Cardiac fibroblast (primary cell): ENCODE measurements around the gene PRRG1.
"Not testable (repeated sequence)": the region's sequence is repeated elsewhere in the genome, so short reads cannot be mapped to it uniquely, and the experiment has no call there.

Source experiments
- DNase-seq, 2 donors: peaks; one replicate each; pipeline versions ENCODE4 v3.0.0 to v3.0.0-alpha.2; 2010; ENCODE audit warnings: low read depth in 2 of 2
- H3K4me3 ChIP-seq, 2 donors: replicated peaks in 1 of 2; 1 replicate in 1 of 2; 2 replicates in 1 of 2; pipeline ENCODE4 v1.5.1; 2011; ENCODE audit warnings: low read depth in 2 of 2, low read length in 2 of 2, mild to moderate bottlenecking in 2 of 2, moderate library complexity in 1 of 2
- CTCF ChIP-seq: IDR thresholded peaks from one replicate; pipeline ENCODE4 v1.5.1; 2011; ENCODE audit warnings: low read depth, mild to moderate bottlenecking, low read length, inconsistent platforms

The PRRG1 gene

DNA sequence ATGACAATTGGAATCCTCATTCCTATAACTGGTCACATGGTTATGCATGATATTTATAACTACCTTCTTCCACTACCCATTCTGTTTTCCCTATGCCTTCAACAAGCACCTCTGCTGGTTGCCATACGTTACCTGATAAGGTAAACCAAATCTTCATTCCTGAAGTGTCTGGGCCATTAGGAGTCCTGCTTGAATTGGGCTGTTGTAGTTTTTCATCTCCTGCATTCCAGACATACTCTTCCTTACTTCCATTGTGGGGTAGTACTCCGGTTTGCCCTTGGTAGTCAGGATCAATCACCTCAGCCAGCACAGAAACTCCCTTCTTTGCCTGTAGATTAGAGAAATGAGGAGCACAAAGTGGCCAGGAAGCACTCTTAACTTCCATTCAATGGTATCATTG, 113.2 kb downstream of the PRRG1 start:
- H3K4me3 ChIP-seq: no peak overlapping the region
- TF ChIP-seq CTCF: no peak
- no peak for DNase-seq

DNA sequence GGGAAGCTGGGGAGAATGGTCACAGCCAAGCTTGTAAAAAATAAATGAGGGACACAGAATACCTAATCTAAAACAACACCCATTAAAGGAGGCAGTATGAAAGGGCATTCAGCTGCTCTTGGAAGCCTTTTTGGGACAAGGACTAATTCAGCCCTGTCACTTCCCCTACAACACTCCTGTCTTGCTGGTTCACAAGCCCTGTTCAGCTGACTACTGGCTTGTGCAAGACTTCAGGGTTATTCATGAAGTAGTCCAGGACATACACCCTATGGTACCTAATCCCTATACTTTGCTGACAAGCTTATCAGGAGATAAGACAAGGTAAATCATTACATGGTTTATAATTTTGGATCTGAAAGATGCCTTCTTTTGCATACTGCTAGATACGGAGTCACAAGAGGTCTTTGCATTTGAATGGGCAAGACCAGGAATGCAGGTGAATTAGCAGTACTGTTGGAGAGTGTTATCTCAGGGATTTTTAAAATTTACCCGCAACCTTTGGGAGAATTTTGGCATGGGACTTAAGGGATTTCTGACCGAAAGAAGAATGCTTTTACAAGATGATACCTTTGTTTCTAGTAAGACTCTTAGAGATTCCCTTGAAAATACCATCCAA, 119.1 kb downstream of the PRRG1 start:
- TF ChIP-seq CTCF: no peak
- H3K4me3 ChIP-seq: no peak overlapping the region
- no peak for DNase-seq

GRCh38 chrX:37470711-37471110, 121.5 kb downstream of the PRRG1 start:
- H3K4me3 ChIP-seq: no peak overlapping the region
- DNase-seq: no peak
- TF ChIP-seq CTCF: no peak

- DNase-seq: peak in 1 of 2 donors; percentile 33
- no peak for TF ChIP-seq CTCF
These were observed 123.7 kb downstream of the PRRG1 start for GRCh38 chrX:37472836-37473235.

GRCh38 chrX:37474478-37474877, 125.3 kb downstream of the PRRG1 start:
- no peak overlapping the region for H3K4me3 ChIP-seq
- no peak for DNase-seq
- TF ChIP-seq CTCF: no peak

More at GRCh38 chrX:37472836-37473235, 123.7 kb downstream of the PRRG1 start:
- H3K4me3 ChIP-seq: no peak overlapping the region

DNA sequence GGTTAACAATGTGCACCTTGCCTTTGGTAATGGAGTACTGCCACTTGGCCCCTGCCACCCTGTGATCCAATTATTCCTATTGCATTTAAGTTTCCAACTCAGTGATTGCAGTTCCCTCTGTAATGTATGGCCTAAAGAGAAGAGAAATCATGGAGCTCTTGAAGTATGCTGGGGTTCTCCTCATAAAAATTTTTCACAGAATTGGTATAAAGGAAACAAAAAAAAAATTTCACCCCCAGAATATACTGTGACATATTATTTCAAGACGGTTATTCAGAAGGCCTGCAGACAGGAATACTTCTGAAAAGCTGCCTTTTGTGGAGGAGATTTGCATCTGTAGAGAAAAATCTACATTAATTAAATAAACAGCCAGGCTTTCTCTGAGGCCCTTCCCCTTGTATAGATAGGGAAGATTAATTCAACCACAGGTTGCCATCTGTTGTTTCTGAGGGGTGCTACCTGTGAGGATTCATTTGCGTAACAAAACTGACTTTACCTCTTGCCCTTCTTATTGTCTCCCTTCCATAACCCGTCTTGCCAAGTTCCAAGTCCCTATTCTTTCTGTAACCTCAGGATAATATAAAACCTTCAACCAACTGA, 127.5 kb downstream of the PRRG1 start:
- TF ChIP-seq CTCF: no peak
- no peak overlapping the region for H3K4me3 ChIP-seq
- no peak for DNase-seq

DNA sequence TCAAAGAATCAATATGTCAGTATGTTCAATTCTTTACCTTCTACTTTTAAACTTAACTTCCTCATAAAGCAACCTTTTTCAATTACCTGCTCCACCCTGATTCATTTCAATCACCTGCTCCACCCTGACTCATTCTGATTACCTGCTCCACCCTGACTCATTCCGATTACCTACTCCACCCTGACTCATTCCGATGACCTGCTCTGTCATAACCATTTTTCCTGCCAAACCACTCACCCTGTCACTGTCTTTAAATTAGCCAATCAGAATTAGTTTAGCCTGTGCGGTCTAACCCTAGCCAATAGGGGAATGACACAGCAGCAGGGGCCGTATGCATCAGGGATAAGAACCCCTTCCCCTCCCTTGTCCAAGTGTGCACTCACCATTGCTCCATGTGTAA, 135.2 kb downstream of the PRRG1 start:
- not testable (repeated sequence) for H3K4me3 ChIP-seq
- DNase-seq: peak in 1 of 2 donors; percentile 2
